CD14-positive monocyte (primary cell): ENCODE data around the gene NCBP3. TPM values are rescaled to one million over a fixed set of nuclear protein-coding genes. Genes with fewer than 3 reads are reported as not detected.
"Not testable (repeated sequence)": the region's sequence is repeated elsewhere in the genome, so short reads cannot be mapped to it uniquely, and the experiment has no call there.

ENCODE experiments used
- DNase-seq, 3 donors: peaks; one replicate each; pipeline ENCODE4 v3.0.0-alpha.2; 2011 to 2022
- H2AFZ ChIP-seq: 2 replicates; pipeline ENCODE4 v1.6.0; 2012; ENCODE audit warnings: mild to moderate bottlenecking, low read depth, low read length, inconsistent platforms; ENCODE audit not compliant: insufficient read depth, poor library complexity, severe bottlenecking
- H3K27ac ChIP-seq, 2 donors: 1 replicate in 1 of 2; 2 replicates in 1 of 2; pipeline ENCODE4 v1.5.1; 2012 to 2013; ENCODE audit warnings: low read length in 2 of 2, control low read depth in 1 of 2, inconsistent platforms in 1 of 2, low read depth in 1 of 2, mild to moderate bottlenecking in 1 of 2
- H3K27me3 ChIP-seq, 2 donors: one replicate each; pipeline versions ENCODE4 v1.6.0 to v1.6.1; 2011 to 2013; ENCODE audit warnings: low read length in 2 of 2; ENCODE audit not compliant: control insufficient read depth in 2 of 2, insufficient read depth in 2 of 2
- H3K36me3 ChIP-seq, 2 donors: replicated peaks in 1 of 2; 1 replicate in 1 of 2; 2 replicates in 1 of 2; pipeline versions ENCODE4 v1.5.1 to v1.6.1; 2012 to 2013; ENCODE audit warnings: low read length in 2 of 2, control low read depth in 1 of 2, inconsistent platforms in 1 of 2, mild to moderate bottlenecking in 1 of 2; ENCODE audit not compliant: insufficient read depth in 2 of 2, control insufficient read depth in 1 of 2
- H3K4me1 ChIP-seq, 2 donors: 1 replicate in 1 of 2; 2 replicates in 1 of 2; pipeline versions ENCODE4 v1.5.1 to v1.6.1; 2012 to 2013; ENCODE audit warnings: low read length in 2 of 2, control low read depth in 1 of 2, inconsistent platforms in 1 of 2, mild to moderate bottlenecking in 1 of 2, moderate library complexity in 1 of 2; ENCODE audit not compliant: insufficient read depth in 2 of 2, control insufficient read depth in 1 of 2
- H3K4me2 ChIP-seq: replicated peaks from 2 replicates; pipeline ENCODE3; 2012; ENCODE audit warnings: low read length, moderate library complexity, mild to moderate bottlenecking; ENCODE audit not compliant: poor library complexity, severe bottlenecking; ENCODE audit errors: extremely low read depth
- H3K4me3 ChIP-seq, 3 experiments: fragments of 200-600 bp in 1 of 3; sonication (generic) in 1 of 3; replicated peaks in 1 of 3; 1 replicate in 2 of 3; 2 replicates in 1 of 3; pipeline ENCODE4 v1.5.1; 2011 to 2013; ENCODE audit warnings: low read length in 3 of 3, mild to moderate bottlenecking in 3 of 3, control low read depth in 2 of 3, low read depth in 2 of 3, inconsistent platforms in 1 of 3, moderate library complexity in 1 of 3
- H3K79me2 ChIP-seq: 2 replicates; pipeline ENCODE4 v1.6.0; 2012; ENCODE audit warnings: mild to moderate bottlenecking, control low read depth, inconsistent platforms, low read length, moderate library complexity; ENCODE audit not compliant: insufficient read depth
- H3K9ac ChIP-seq: 2 replicates; pipeline ENCODE4 v1.6.0; 2017; ENCODE audit warnings: low read length, mild to moderate bottlenecking; ENCODE audit not compliant: insufficient read depth, poor library complexity, severe bottlenecking
- H3K9me3 ChIP-seq, 2 donors: replicated peaks in 1 of 2; 1 replicate in 1 of 2; 2 replicates in 1 of 2; pipeline versions ENCODE4 v1.5.1 to v1.6.1; 2012 to 2013; ENCODE audit warnings: low read length in 2 of 2, control low read depth in 1 of 2; ENCODE audit not compliant: control insufficient read depth in 1 of 2, insufficient read depth in 1 of 2
- H4K20me1 ChIP-seq: 2 replicates; pipeline ENCODE4 v1.6.0; 2012; ENCODE audit warnings: mild to moderate bottlenecking, low read length, control low read depth, moderate library complexity; ENCODE audit not compliant: insufficient read depth
- H3K27ac Mint-ChIP-seq, 7 donors: one replicate each; pipeline ENCODE4 v1.8.0; 2020; ENCODE audit warnings: mild to moderate bottlenecking in 7 of 7, mixed read lengths in 7 of 7, moderate library complexity in 6 of 7, inconsistent platforms in 2 of 7
- H3K27me3 Mint-ChIP-seq, 3 donors: one replicate each; pipeline ENCODE4 v1.8.0; 2021 to 2022; ENCODE audit warnings: low read depth in 3 of 3, mild to moderate bottlenecking in 3 of 3, mixed read lengths in 3 of 3, moderate library complexity in 3 of 3, inconsistent platforms in 1 of 3
- H3K36me3 Mint-ChIP-seq, 2 donors: one replicate each; pipeline ENCODE4 v1.8.0; 2020; ENCODE audit warnings: mixed read lengths in 2 of 2, inconsistent platforms in 1 of 2, mild to moderate bottlenecking in 1 of 2
- H3K4me1 Mint-ChIP-seq: one replicate; pipeline ENCODE4 v1.8.0; 2020; ENCODE audit warnings: mild to moderate bottlenecking, mixed read lengths
- H3K4me3 Mint-ChIP-seq, 2 donors: one replicate each; pipeline ENCODE4 v1.8.0; 2020; ENCODE audit warnings: mild to moderate bottlenecking in 2 of 2, mixed read lengths in 2 of 2, moderate library complexity in 1 of 2
- H3K9me3 Mint-ChIP-seq, 7 donors: one replicate each; pipeline ENCODE4 v1.8.0; 2020 to 2022; ENCODE audit warnings: mixed read lengths in 7 of 7, mild to moderate bottlenecking in 6 of 7, moderate library complexity in 6 of 7, inconsistent platforms in 2 of 7
- CTCF ChIP-seq: fragments of 200-600 bp; IDR thresholded peaks from one replicate; pipeline ENCODE4 v1.8.0; 2022; ENCODE audit warnings: antibody characterized with exemption, mild to moderate bottlenecking
- WGBS: methylation state at CpG from one replicate; pipeline ENCODE4 v1.1.5; 2013; ENCODE audit warnings: missing lambda C conversion rate; ENCODE audit not compliant: insufficient coverage; 5-methylcytosine and 5-hydroxymethylcytosine counted together
- intact Hi-C, 2 donors: fragments of 100-400 bp; cut with micrococcal nuclease; formaldehyde crosslinking; loops; one replicate each; pipeline versions ENCODE4 v1.15.0 to v1.15.1; 2023
- polyA plus RNA-seq, 3 donors: library from polyadenylated mRNA; depleted of rRNA in 1 of 3; unstranded in 2 of 3; stranded (reverse) in 1 of 3; fragments of 300-500 nt in 2 of 3; fragments of >200 nt in 1 of 3; fragmentation: Illumina TruSeq in 2 of 3; gene quantifications; 1 replicate in 2 of 3; 2 replicates in 1 of 3; pipeline ENCODE4 v1.2.3, GENCODE V29; 2012 to 2021

Gene NCBP3
- polyA plus RNA-seq, 3 donors: 4.9 to 19.0 (median 8.5) TPM

GRCh38 chr17:3793258-3793657 lies 52.8 kb downstream of the NCBP3 start:
- H3K4me3 ChIP-seq, H2AFZ ChIP-seq, H3K4me2 ChIP-seq, H3K27me3 ChIP-seq, H3K9me3 ChIP-seq, DNase-seq, intact Hi-C loops, H3K9ac ChIP-seq, H3K36me3 ChIP-seq, H3K36me3 Mint-ChIP-seq, H3K79me2 ChIP-seq, H3K4me3 Mint-ChIP-seq, H3K9me3 Mint-ChIP-seq, H3K27ac ChIP-seq, H4K20me1 ChIP-seq, H3K27me3 Mint-ChIP-seq: not testable (repeated sequence)
- Mint-ChIP-seq H3K27ac (peak overlapping the region in 2 of 7 donors; percentile 21 to 68), H3K4me1 (peaks cover 34% of the 10 kb centered on the region)
- H3K4me1 ChIP-seq: peaks cover 23 to 26% of the 10 kb centered on the region in 2 donors
- WGBS: 90% methylated on average over 5 of the region's 7 CpGs

- Mint-ChIP-seq H3K27me3 (peaks cover 0 to 4% (median 1%) of the 10 kb centered on the region in 3 donors), H3K4me3 (no peak overlapping the region)
Observed at GRCh38 chr17:3792481-3792880, 53.6 kb downstream of the NCBP3 start.

More at GRCh38 chr17:3792481-3792880, 53.6 kb downstream of the NCBP3 start:
- H3K27me3 ChIP-seq: no peaks in the 10 kb centered on the region
- 89% methylated on average over 4 of the region's 6 CpGs for WGBS
- no peaks in the 10 kb centered on the region for H3K9me3 ChIP-seq
- no peaks in the 10 kb centered on the region for H4K20me1 ChIP-seq
- no peak overlapping the region for H3K4me2 ChIP-seq
- no peaks in the 10 kb centered on the region for H3K36me3 Mint-ChIP-seq
- H3K4me1 Mint-ChIP-seq: peaks cover 29% of the 10 kb centered on the region
- no peak overlapping the region for H3K9ac ChIP-seq
- H3K27ac Mint-ChIP-seq: peak overlapping the region in 1 of 7 donors; percentile 58
- H3K27ac ChIP-seq: no peak overlapping the region
- H3K4me1 ChIP-seq: peaks cover 17 to 20% of the 10 kb centered on the region in 2 donors
- H3K79me2 ChIP-seq: no peaks in the 10 kb centered on the region
- peaks cover 0 to 2% (median 0%) of the 10 kb centered on the region in 7 donors for H3K9me3 Mint-ChIP-seq
- intact Hi-C loops: no loop called here
- TF ChIP-seq CTCF: no peak
- no peak for DNase-seq
- H2AFZ ChIP-seq: no peak overlapping the region
- no peak overlapping the region for H3K4me3 ChIP-seq
- H3K36me3 ChIP-seq: no peaks in the 10 kb centered on the region
